ENCODE measurements around the gene S100A7.

The S100A7 gene

DNA sequence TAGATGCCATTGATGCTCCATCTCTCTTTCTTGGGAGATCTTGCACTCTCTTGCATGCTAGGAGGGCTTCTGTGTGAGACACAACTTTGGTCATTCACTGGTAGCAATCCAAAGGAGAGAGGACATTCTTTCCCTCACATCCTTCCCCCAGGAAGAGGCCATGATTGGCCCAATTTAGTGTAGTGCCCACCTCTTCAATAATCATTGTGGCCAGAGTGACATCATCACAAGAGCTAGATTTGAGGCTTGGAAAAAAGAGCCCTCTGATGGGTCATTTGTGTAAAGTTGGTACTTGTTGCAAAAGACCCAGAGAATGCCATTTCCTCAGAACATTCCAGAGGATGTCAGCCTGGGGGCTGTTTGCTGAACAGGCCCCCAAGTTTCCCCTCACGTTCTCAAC is 45.1 kb upstream of the S100A7 start:
- H3K4me3 ChIP-seq (ENCODE audit: low read depth, low read length), result no peak overlapping the region
- no peak for DNase-seq (ENCODE audit: low read depth)
- TF ChIP-seq CTCF (IDR thresholded peaks at IDR 0.05; ENCODE audit: low read depth, low read length, missing control alignments), result no peak
- in situ Hi-C loops (cut with HindIII; ENCODE audit: low sequenced_read_pairs), result no loop called here

DNA sequence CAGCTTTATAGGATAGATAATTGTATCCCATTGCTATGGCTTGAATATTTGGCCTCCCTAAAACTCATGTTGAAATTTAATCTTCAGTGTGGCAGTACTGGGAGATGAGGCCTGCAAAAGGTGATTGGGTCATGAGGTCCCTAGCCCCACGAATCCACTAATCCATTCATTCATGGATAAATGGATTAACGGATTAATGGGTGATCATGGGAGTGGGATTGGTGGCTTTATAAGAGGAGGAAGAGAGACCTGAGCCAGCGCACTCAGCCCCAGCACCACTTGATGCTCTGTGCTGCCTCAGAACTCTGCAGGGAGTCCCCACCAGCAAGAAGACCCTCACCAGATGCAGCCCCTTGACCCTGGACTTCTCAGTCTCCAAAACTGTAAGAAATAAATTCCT is 43.3 kb upstream of the S100A7 start:
- no peak for DNase-seq (ENCODE audit: low read depth)
- in situ Hi-C loops (cut with HindIII; ENCODE audit: low sequenced_read_pairs), result no loop called here
- no peak for TF ChIP-seq CTCF (IDR thresholded peaks at IDR 0.05; ENCODE audit: low read depth, low read length, missing control alignments)
- H3K4me3 ChIP-seq (ENCODE audit: low read depth, low read length), result no peak overlapping the region

DNA sequence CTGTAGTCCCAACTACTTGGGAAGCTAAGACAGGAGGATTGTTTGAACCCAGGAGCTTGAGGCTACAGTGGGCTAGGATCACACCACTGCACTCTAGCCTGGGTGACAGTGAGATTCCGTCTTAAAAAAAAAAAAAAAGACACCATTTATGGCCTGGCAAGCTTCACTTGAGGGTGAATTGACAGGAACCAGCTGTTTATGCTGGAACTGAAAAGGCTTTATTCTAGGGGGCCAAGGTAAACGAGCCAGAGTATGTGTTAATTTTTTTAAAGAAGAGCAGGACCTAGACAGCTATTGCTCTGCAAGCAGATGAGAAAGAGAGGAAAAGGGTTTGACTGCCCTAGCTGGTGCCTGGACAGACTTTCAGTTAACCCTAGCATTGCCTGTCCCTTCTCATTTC is 38.3 kb upstream of the S100A7 start:
- in situ Hi-C loops (cut with HindIII; ENCODE audit: low sequenced_read_pairs), result no loop called here
- no peak for TF ChIP-seq CTCF (IDR thresholded peaks at IDR 0.05; ENCODE audit: low read depth, low read length, missing control alignments)
- H3K4me3 ChIP-seq (ENCODE audit: low read depth, low read length), result no peak overlapping the region
- no peak for DNase-seq (ENCODE audit: low read depth)

GRCh38 chr1:153495536-153495935 is 35.1 kb upstream of the S100A7 start:
- H3K4me3 ChIP-seq (ENCODE audit: low read depth, low read length), result no peak overlapping the region
- DNase-seq (ENCODE audit: low read depth), result no peak
- in situ Hi-C loops (cut with HindIII; ENCODE audit: low sequenced_read_pairs), result no loop called here
- TF ChIP-seq CTCF (IDR thresholded peaks at IDR 0.05; ENCODE audit: low read depth, low read length, missing control alignments), result no peak

DNA sequence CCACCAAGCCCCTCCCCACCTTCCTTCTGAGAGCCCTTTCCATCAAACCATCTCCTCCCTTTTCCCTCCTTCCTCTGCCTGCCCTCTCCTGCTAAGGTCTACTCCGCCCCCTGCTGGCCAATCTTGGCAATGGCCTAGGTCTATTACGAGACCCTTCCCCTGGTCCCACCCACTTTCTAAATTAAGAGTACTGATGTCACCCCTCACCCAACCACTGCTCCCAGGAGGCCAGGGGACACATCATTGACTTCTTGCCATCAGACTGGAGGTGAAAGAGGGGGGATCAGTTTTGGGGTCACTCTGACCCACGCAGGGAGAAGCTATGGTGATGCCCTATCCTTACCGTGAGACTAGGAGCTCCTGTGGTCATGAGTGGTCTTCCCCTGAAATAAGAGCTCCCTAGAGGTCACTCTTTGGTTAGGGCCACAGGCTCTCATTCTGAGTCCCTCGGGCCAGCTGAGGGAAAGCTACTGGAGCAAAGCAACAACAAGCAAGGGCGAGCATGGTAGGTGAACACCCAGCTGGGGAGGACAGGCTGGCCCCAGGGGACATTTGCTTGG is 34.6 kb upstream of the S100A7 start:
- in situ Hi-C loops (cut with HindIII; ENCODE audit: low sequenced_read_pairs), result loop anchor here (5.0 kb wide), 1 partner anchor 128 kb away; no protein-coding TSS in a partner anchor
- no peak overlapping the region for H3K4me3 ChIP-seq (ENCODE audit: low read depth, low read length)
- peak; percentile 91 for TF ChIP-seq CTCF (IDR thresholded peaks at IDR 0.05; ENCODE audit: low read depth, low read length, missing control alignments)
- peak; percentile 36 for DNase-seq (ENCODE audit: low read depth)

- no peak overlapping the region for H3K4me3 ChIP-seq (ENCODE audit: low read depth, low read length)
- in situ Hi-C loops (cut with HindIII; ENCODE audit: low sequenced_read_pairs), result loop anchor here (5.0 kb wide), 1 partner anchor 126 kb away; no protein-coding TSS in a partner anchor
Measured at GRCh38 chr1:153493343-153493960, 33.0 kb upstream of the S100A7 start.

More at GRCh38 chr1:153493343-153493960, 33.0 kb upstream of the S100A7 start:
- no peak for TF ChIP-seq CTCF (IDR thresholded peaks at IDR 0.05; ENCODE audit: low read depth, low read length, missing control alignments)
- DNase-seq (ENCODE audit: low read depth), result no peak
